ENCODE measurements around the gene DROSHA.
A peak's percentile ranks its signal among the peaks of the same experiment; 100 is the strongest.
"Not testable (repeated sequence)": the region's sequence is repeated elsewhere in the genome, so short reads cannot be mapped to it uniquely, and the experiment has no call there.

The DROSHA gene

GRCh38 chr5:31378838-31379237, 153.1 kb downstream of the DROSHA start:
- DNase-seq (ENCODE audit: low read depth, low spot score) = no peak

GRCh38 chr5:31378136-31378535, 153.8 kb downstream of the DROSHA start:
- no peak for DNase-seq (ENCODE audit: low read depth, low spot score)

- DNase-seq (ENCODE audit: low read depth, low spot score) = no peak
Observed at GRCh38 chr5:31377274-31377946, 154.5 kb downstream of the DROSHA start.

- DNase-seq (ENCODE audit: low read depth, low spot score) = no peak
Observed at GRCh38 chr5:31375999-31376720, 155.7 kb downstream of the DROSHA start.

GRCh38 chr5:31372124-31372523, 159.8 kb downstream of the DROSHA start:
- no peak for DNase-seq (ENCODE audit: low read depth, low spot score)

- no peak for DNase-seq (ENCODE audit: low read depth, low spot score)
Observed at GRCh38 chr5:31366941-31367340, 165.0 kb downstream of the DROSHA start.

- peak; percentile 38 for DNase-seq (ENCODE audit: low read depth, low spot score)
Observed at GRCh38 chr5:31365776-31366175, 166.1 kb downstream of the DROSHA start.

GRCh38 chr5:31364881-31365636, 166.8 kb downstream of the DROSHA start:
- no peak for DNase-seq (ENCODE audit: low read depth, low spot score)

GRCh38 chr5:31362931-31363568, 168.8 kb downstream of the DROSHA start:
- DNase-seq (ENCODE audit: low read depth, low spot score) = no peak

- no peak for DNase-seq (ENCODE audit: low read depth, low spot score)
Observed at GRCh38 chr5:31362529-31362900, 169.4 kb downstream of the DROSHA start.

- DNase-seq (ENCODE audit: low read depth, low spot score) = not testable (repeated sequence)
Observed at GRCh38 chr5:31361704-31362528, 170.0 kb downstream of the DROSHA start.

GRCh38 chr5:31361234-31361633, 170.7 kb downstream of the DROSHA start:
- no peak for DNase-seq (ENCODE audit: low read depth, low spot score)

- DNase-seq (ENCODE audit: low read depth, low spot score) = no peak
Observed at GRCh38 chr5:31359839-31360238, 172.1 kb downstream of the DROSHA start.

- no peak for DNase-seq (ENCODE audit: low read depth, low spot score)
Observed at GRCh38 chr5:31357038-31357437, 174.9 kb downstream of the DROSHA start.

GRCh38 chr5:31355337-31355736, 176.6 kb downstream of the DROSHA start:
- DNase-seq (ENCODE audit: low read depth, low spot score) = no peak
